B cell (primary cell): ENCODE results near the gene TBC1D30. TPM values are rescaled to one million over a fixed set of nuclear protein-coding genes. Genes with fewer than 3 reads are reported as not detected.
A peak's percentile ranks its signal among the peaks of the same experiment; 100 is the strongest.

Source experiments
- ATAC-seq: fragments of 200-7000 bp; cut with Tn5 transposase; one replicate; pipeline ENCODE4 v1.10.0; 2021; ENCODE audit warnings: low read depth, mild to moderate bottlenecking, moderate number of reproducible peaks, moderate library complexity
- CTCF ChIA-PET: fragments of 350-600 bp; sonication (Branson Sonifier 250); formaldehyde crosslinking; loops from one replicate; lab custom pipeline; 2021; ENCODE audit warnings: antibody characterized with exemption, inconsistent platforms; lab: Charles Lee
- POLR2A ChIA-PET: fragments of 350-600 bp; sonication (Branson Sonifier 250); formaldehyde crosslinking; loops from one replicate; lab custom pipeline; 2021; ENCODE audit warnings: antibody characterized with exemption; lab: Charles Lee
- DNase-seq: peaks from one replicate; pipeline ENCODE4 v3.0.0; 2013
- H2AFZ ChIP-seq: 2 replicates; pipeline ENCODE4 v1.6.1; 2012; ENCODE audit warnings: mild to moderate bottlenecking, low read depth, low read length; ENCODE audit not compliant: insufficient read depth, poor library complexity, severe bottlenecking
- H3K27ac ChIP-seq, 2 donors: 1 replicate in 1 of 2; 2 replicates in 1 of 2; pipeline ENCODE4 v1.5.1; 2012 to 2013; ENCODE audit warnings: low read length in 2 of 2, mild to moderate bottlenecking in 2 of 2, moderate library complexity in 1 of 2
- H3K27me3 ChIP-seq, 4 experiments: fragments of 200-600 bp in 1 of 4; sonication (generic) in 1 of 4; replicated peaks in 1 of 4; 1 replicate in 2 of 4; 2 replicates in 2 of 4; pipeline versions ENCODE4 v1.6.1 to v1.7.0; 2013 to 2016; ENCODE audit warnings: low read length in 3 of 4, mild to moderate bottlenecking in 2 of 4, mixed read lengths in 1 of 4, moderate library complexity in 1 of 4; ENCODE audit not compliant: insufficient read depth in 4 of 4, control insufficient read depth in 3 of 4; ENCODE audit errors: control extremely low read depth in 1 of 4
- H3K36me3 ChIP-seq, 2 experiments: replicated peaks in 1 of 2; 1 replicate in 1 of 2; 2 replicates in 1 of 2; pipeline versions ENCODE4 v1.6.1 to v1.7.1; 2013; ENCODE audit warnings: low read length in 1 of 2; ENCODE audit not compliant: insufficient read depth in 2 of 2, control insufficient read depth in 1 of 2; ENCODE audit errors: control extremely low read depth in 1 of 2, extremely low read depth in 1 of 2
- H3K4me1 ChIP-seq, 2 donors: fragments of 200-600 bp in 1 of 2; sonication (generic) in 1 of 2; 1 replicate in 1 of 2; 2 replicates in 1 of 2; pipeline versions ENCODE4 v1.5.1 to v1.6.1; 2013 to 2017; ENCODE audit warnings: low read length in 2 of 2; ENCODE audit not compliant: control insufficient read depth in 2 of 2, insufficient read depth in 2 of 2
- H3K4me2 ChIP-seq: replicated peaks from 2 replicates; pipeline ENCODE3; 2012; ENCODE audit warnings: mild to moderate bottlenecking, low read depth, low read length; ENCODE audit not compliant: poor library complexity, severe bottlenecking
- H3K4me3 ChIP-seq, 5 experiments: fragments of 200-600 bp in 1 of 5; sonication (generic) in 1 of 5; 1 replicate in 3 of 5; 2 replicates in 2 of 5; pipeline versions ENCODE4 v1.5.1 to v1.7.0; 2011 to 2016; ENCODE audit warnings: low read length in 4 of 5, mild to moderate bottlenecking in 4 of 5, low read depth in 2 of 5, control low read depth in 1 of 5, moderate library complexity in 1 of 5; ENCODE audit not compliant: insufficient read depth in 1 of 5; ENCODE audit errors: control extremely low read depth in 1 of 5, extremely low read depth in 1 of 5
- H3K79me2 ChIP-seq: fragments of 200-600 bp; sonication (generic); one replicate; pipeline ENCODE4 v1.6.0; 2016; ENCODE audit warnings: low read length; ENCODE audit not compliant: control insufficient read depth, insufficient read depth
- H3K9ac ChIP-seq: fragments of 200-600 bp; sonication (generic); 2 replicates; pipeline ENCODE4 v1.6.1; 2017; ENCODE audit warnings: mild to moderate bottlenecking, low read length, moderate library complexity
- H3K9me3 ChIP-seq, 3 donors: one replicate each; pipeline versions ENCODE4 v1.6.1 to v1.7.1; 2013; ENCODE audit warnings: low read length in 2 of 3; ENCODE audit not compliant: control insufficient read depth in 2 of 3, insufficient read depth in 1 of 3; ENCODE audit errors: control extremely low read depth in 1 of 3
- H4K20me1 ChIP-seq: 2 replicates; pipeline ENCODE4 v1.6.0; 2012; ENCODE audit warnings: mild to moderate bottlenecking, low read length; ENCODE audit not compliant: insufficient read depth, control insufficient read depth, poor library complexity, severe bottlenecking
- H3K27ac Mint-ChIP-seq: one replicate; pipeline ENCODE4 v1.8.0; 2021; ENCODE audit warnings: mixed read lengths
- H3K27me3 Mint-ChIP-seq: one replicate; pipeline ENCODE4 v1.8.0; 2021; ENCODE audit warnings: mixed read lengths
- H3K4me1 Mint-ChIP-seq: one replicate; pipeline ENCODE4 v1.8.0; 2021; ENCODE audit warnings: mixed read lengths
- H3K4me3 Mint-ChIP-seq: one replicate; pipeline ENCODE4 v1.8.0; 2021; ENCODE audit warnings: mixed read lengths
- H3K9me3 Mint-ChIP-seq: one replicate; pipeline ENCODE4 v1.8.0; 2022; ENCODE audit warnings: mixed read lengths; ENCODE audit not compliant: insufficient read depth
- EZH2 ChIP-seq: IDR thresholded peaks from 2 replicates; pipeline ENCODE4 v1.6.1; 2012; ENCODE audit warnings: borderline replicate concordance, low read depth, mild to moderate bottlenecking, moderate library complexity, low read length; ENCODE audit not compliant: insufficient read depth, poor library complexity, severe bottlenecking
- WGBS: methylation state at CpG from one replicate; pipeline ENCODE4 v1.1.5; 2013; ENCODE audit warnings: missing lambda C conversion rate; ENCODE audit not compliant: insufficient coverage; 5-methylcytosine and 5-hydroxymethylcytosine counted together
- intact Hi-C: fragments of 100-400 bp; cut with micrococcal nuclease; formaldehyde crosslinking; loops from one replicate; pipeline ENCODE4 v1.10.0; 2022
- polyA plus RNA-seq: library from polyadenylated mRNA; depleted of rRNA; stranded (reverse); fragments of >200 nt; gene quantifications from 2 replicates; pipeline ENCODE4 v1.2.3, GENCODE V29; 2012
- total RNA-seq, 2 donors: library from RNA; stranded (reverse); fragments of 120-200 nt in 1 of 2; gene quantifications; 1 replicate in 1 of 2; 2 replicates in 1 of 2; pipeline versions ENCODE4 v1.2.3 to v1.2.4, GENCODE V29; 2013 to 2022
- TF ChIP-seq, protein P1 (sequence below): fragments of 200-600 bp; IDR thresholded peaks from one replicate; pipeline ENCODE4 v1.8.0; 2022; ENCODE audit warnings: antibody characterized with exemption, mild to moderate bottlenecking

The TBC1D30 gene
- total and polyA plus RNA-seq, 2 donors (not counting 1 experiment from before 2014, with no cell fraction given): 0.06 to 0.10 TPM

DNA sequence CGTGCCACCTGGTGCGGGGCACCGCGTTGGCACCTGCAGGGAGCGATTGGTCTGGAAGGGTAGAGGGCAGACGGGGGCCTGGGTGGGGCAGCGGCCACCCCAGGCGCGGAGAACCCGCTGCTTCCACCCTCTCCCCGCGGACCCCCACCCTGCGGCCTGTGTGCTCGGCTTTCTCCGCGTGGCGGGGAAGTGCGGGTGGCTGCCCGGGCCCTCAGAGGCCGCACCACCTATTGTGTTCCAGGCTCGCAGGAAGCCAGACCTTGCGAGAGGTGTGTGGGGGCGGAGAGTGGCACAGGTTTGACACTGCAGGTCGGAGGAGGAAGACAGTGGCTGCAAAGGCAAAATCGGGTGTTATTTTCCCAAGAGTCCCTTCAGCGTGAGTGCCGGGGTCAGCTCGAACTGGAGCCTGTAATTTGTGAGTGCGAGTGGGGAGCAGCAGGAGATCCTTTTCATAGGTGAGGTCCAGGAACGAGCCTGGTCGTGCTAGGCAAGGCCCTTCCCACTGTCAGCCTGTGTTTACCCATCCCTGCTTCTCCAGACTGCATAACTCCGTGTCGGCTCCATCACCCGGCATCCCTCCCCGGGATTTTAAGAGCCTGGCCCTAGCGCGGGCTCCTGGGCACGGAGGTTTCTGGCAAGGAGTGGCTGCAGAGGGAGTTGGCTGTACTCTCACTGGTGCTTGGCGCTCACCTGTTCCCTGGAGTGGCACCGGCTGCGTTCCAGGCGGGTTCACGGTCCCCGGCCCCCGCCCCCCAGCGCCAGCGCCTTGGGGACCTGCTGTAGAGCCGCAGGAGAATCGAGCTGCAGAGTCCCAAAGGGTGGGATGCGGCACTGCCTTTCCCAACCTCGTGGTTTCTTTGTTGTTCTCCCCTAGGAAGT is 935 bp downstream of the TBC1D30 start:
- no peak overlapping the region for H3K27ac Mint-ChIP-seq
- H3K9ac ChIP-seq: peak overlapping the region; percentile 48
- H3K4me3 ChIP-seq: peak overlapping the region in 4 of 5 experiments; percentile 6 to 55 (median 43)
- peaks cover 22% of the 10 kb centered on the region for H3K4me1 Mint-ChIP-seq
- WGBS: 6% methylated on average over 34 of the region's 51 CpGs
- POLR2A ChIA-PET: no interaction called here
- peak overlapping the region; percentile 80 for H3K4me3 Mint-ChIP-seq
- H3K27me3 ChIP-seq: peaks cover 0 to 65% (median 48%) of the 10 kb centered on the region in 4 experiments
- CTCF ChIA-PET: no interaction called here
- H3K9me3 Mint-ChIP-seq: peaks cover 3% of the 10 kb centered on the region
- peaks cover 0 to 14% (median 4%) of the 10 kb centered on the region in 3 donors for H3K9me3 ChIP-seq
- no peaks in the 10 kb centered on the region for H4K20me1 ChIP-seq
- peak overlapping the region; percentile 80 for H3K4me2 ChIP-seq
- no peaks in the 10 kb centered on the region for H3K36me3 ChIP-seq
- H3K4me1 ChIP-seq: peaks cover 15 to 26% of the 10 kb centered on the region in 2 donors
- peaks cover 58% of the 10 kb centered on the region for H3K27me3 Mint-ChIP-seq
- ATAC-seq (no peak), DNase-seq (peak; percentile 6)
- no peak overlapping the region for H3K27ac ChIP-seq
- TF ChIP-seq, protein P1, sequence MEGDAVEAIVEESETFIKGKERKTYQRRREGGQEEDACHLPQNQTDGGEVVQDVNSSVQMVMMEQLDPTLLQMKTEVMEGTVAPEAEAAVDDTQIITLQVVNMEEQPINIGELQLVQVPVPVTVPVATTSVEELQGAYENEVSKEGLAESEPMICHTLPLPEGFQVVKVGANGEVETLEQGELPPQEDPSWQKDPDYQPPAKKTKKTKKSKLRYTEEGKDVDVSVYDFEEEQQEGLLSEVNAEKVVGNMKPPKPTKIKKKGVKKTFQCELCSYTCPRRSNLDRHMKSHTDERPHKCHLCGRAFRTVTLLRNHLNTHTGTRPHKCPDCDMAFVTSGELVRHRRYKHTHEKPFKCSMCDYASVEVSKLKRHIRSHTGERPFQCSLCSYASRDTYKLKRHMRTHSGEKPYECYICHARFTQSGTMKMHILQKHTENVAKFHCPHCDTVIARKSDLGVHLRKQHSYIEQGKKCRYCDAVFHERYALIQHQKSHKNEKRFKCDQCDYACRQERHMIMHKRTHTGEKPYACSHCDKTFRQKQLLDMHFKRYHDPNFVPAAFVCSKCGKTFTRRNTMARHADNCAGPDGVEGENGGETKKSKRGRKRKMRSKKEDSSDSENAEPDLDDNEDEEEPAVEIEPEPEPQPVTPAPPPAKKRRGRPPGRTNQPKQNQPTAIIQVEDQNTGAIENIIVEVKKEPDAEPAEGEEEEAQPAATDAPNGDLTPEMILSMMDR: no peak
- TF ChIP-seq EZH2: no peak
- intact Hi-C loops: no loop called here
- no peaks in the 10 kb centered on the region for H3K79me2 ChIP-seq
- peak overlapping the region; percentile 65 for H2AFZ ChIP-seq

DNA sequence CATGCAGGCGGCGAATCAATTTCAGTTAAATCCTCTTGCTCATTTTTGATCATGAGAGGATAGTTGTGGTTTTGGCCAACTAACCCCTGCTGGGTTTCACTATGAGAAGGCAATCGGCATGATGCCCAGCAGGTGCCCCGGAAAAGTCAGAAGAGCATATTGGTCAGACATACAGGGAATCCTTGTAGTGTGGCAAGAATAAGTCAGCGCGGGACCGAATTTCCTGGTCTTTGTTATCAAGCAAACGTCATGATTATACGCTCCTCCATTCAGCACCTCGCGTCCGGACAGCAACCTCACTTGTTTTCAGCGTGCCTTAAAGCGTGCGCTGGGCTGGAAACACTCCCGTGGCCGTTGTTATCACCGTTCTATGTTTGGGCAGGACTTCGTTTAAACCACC is 1.8 kb downstream of the TBC1D30 start:
- peaks cover 0 to 14% (median 4%) of the 10 kb centered on the region in 3 donors for H3K9me3 ChIP-seq
- no peak overlapping the region for H2AFZ ChIP-seq
- peaks cover 57% of the 10 kb centered on the region for H3K27me3 Mint-ChIP-seq
- peak overlapping the region; percentile 28 for H3K4me2 ChIP-seq
- POLR2A ChIA-PET: no interaction called here
- peaks cover 0 to 63% (median 47%) of the 10 kb centered on the region in 4 experiments for H3K27me3 ChIP-seq
- H3K9me3 Mint-ChIP-seq: peaks cover 3% of the 10 kb centered on the region
- H3K4me3 Mint-ChIP-seq: peak overlapping the region; percentile 61
- H3K9ac ChIP-seq: no peak overlapping the region
- no peaks in the 10 kb centered on the region for H3K79me2 ChIP-seq
- WGBS: 11% methylated on average over 15 of the region's 19 CpGs
- H3K27ac Mint-ChIP-seq: no peak overlapping the region
- no peaks in the 10 kb centered on the region for H4K20me1 ChIP-seq
- peaks cover 22% of the 10 kb centered on the region for H3K4me1 Mint-ChIP-seq
- H3K4me3 ChIP-seq: no peak overlapping the region
- intact Hi-C loops: no loop called here
- peaks cover 15 to 26% of the 10 kb centered on the region in 2 donors for H3K4me1 ChIP-seq
- CTCF ChIA-PET: interaction anchor here (0.6 kb wide), 1 partner anchor 31 kb away, joined by 3 read pairs; no protein-coding TSS in a partner anchor
- no peaks in the 10 kb centered on the region for H3K36me3 ChIP-seq
- no peak overlapping the region for H3K27ac ChIP-seq
- TF ChIP-seq, protein P1: no peak
- no peak for TF ChIP-seq EZH2
- ATAC-seq (no peak), DNase-seq (peak; percentile 24)
